IMR-90 (cell line): ENCODE measurements around the gene LDB1. TPM values are rescaled to one million over a fixed set of nuclear protein-coding genes. Genes with fewer than 3 reads are reported as not detected.

Experiments used
- ATAC-seq: fragments of 200-7000 bp; cut with Tn5 transposase; 2 replicates; pipeline ENCODE4 v1.9.1; 2020; ENCODE audit warnings: low read depth, mild to moderate bottlenecking, moderate library complexity
- BruUV-seq: library from RNA; stranded (reverse); fragments of 400-500 nt; replicated peaks from 2 replicates; lab custom pipeline; 2021; lab: Mats Ljungman, UMichigan
- CTCF ChIA-PET: fragments of 300-600 bp; formaldehyde crosslinking; extraction: SDS; loops from one replicate; lab custom pipeline; 2021; ENCODE audit warnings: antibody characterized with exemption; lab: Yijun Ruan, JAX
- POLR2A ChIA-PET: fragments of 300-600 bp; sonication (Branson Sonifier 250); formaldehyde crosslinking; loops from one replicate; lab custom pipeline; 2022; ENCODE audit warnings: antibody characterized with exemption; ENCODE audit not compliant: unreplicated experiment; lab: Charles Lee
- DNase-seq: peaks from one replicate; pipeline ENCODE4 v3.0.0; 2013
- H2AFZ ChIP-seq: replicated peaks from 2 replicates; pipeline ENCODE3; 2013; ENCODE audit warnings: low read length, mild to moderate bottlenecking; ENCODE audit not compliant: poor library complexity
- H2AK5ac ChIP-seq: 2 replicates; pipeline ENCODE4 v1.6.1; 2013; ENCODE audit warnings: low read depth, low read length, inconsistent platforms
- H2AK9ac ChIP-seq: replicated peaks from 2 replicates; pipeline ENCODE3; 2013; ENCODE audit warnings: mild to moderate bottlenecking, low read depth, low read length, moderate library complexity; ENCODE audit not compliant: poor library complexity
- H2BK120ac ChIP-seq: 2 replicates; pipeline ENCODE4 v1.6.1; 2013; ENCODE audit warnings: low read depth, low read length, inconsistent platforms
- H2BK15ac ChIP-seq: 3 replicates; pipeline ENCODE4 v1.6.1; 2013; ENCODE audit warnings: low read depth, low read length, inconsistent platforms
- H2BK20ac ChIP-seq: 2 replicates; pipeline ENCODE4 v1.6.1; 2013; ENCODE audit warnings: low read depth, mild to moderate bottlenecking, inconsistent platforms, low read length, moderate library complexity
- H2BK5ac ChIP-seq: 2 replicates; pipeline ENCODE4 v1.6.1; 2013; ENCODE audit warnings: mild to moderate bottlenecking, low read depth, low read length, inconsistent platforms; ENCODE audit not compliant: poor library complexity, severe bottlenecking
- H3K14ac ChIP-seq: replicated peaks from 2 replicates; pipeline ENCODE4 v1.6.1; 2013; ENCODE audit warnings: low read depth, low read length, inconsistent platforms
- H3K18ac ChIP-seq: 2 replicates; pipeline ENCODE4 v1.6.1; 2013; ENCODE audit warnings: low read depth, low read length, control low read depth
- H3K23ac ChIP-seq: 2 replicates; pipeline ENCODE4 v1.6.1; 2013; ENCODE audit warnings: low read depth, low read length, inconsistent platforms
- H3K27ac ChIP-seq: 2 replicates; pipeline ENCODE4 v1.5.1; 2013; ENCODE audit warnings: mild to moderate bottlenecking, control low read depth, low read length; ENCODE audit not compliant: insufficient read depth
- H3K27me3 ChIP-seq: 2 replicates; pipeline ENCODE4 v1.6.1; 2013; ENCODE audit warnings: low read length; ENCODE audit not compliant: control insufficient read depth, insufficient read depth
- H3K36me3 ChIP-seq: 2 replicates; pipeline ENCODE4 v1.6.1; 2013; ENCODE audit warnings: low read length, mixed read lengths; ENCODE audit not compliant: control insufficient read depth, insufficient read depth
- H3K4ac ChIP-seq: 2 replicates; pipeline ENCODE4 v1.6.1; 2013; ENCODE audit warnings: low read depth, low read length, inconsistent platforms
- H3K4me1 ChIP-seq: 2 replicates; pipeline ENCODE4 v1.6.1; 2013; ENCODE audit warnings: low read length, mixed read lengths; ENCODE audit not compliant: control insufficient read depth, insufficient read depth
- H3K4me2 ChIP-seq: 2 replicates; pipeline ENCODE4 v1.6.1; 2013; ENCODE audit warnings: low read depth, mild to moderate bottlenecking, control low read depth, low read length, moderate library complexity
- H3K4me3 ChIP-seq: 2 replicates; pipeline ENCODE4 v1.5.1; 2013; ENCODE audit warnings: low read depth, mild to moderate bottlenecking, control low read depth, low read length, moderate library complexity; ENCODE audit not compliant: insufficient read depth
- H3K56ac ChIP-seq: 2 replicates; pipeline ENCODE4 v1.6.1; 2013; ENCODE audit warnings: low read length, inconsistent platforms; ENCODE audit not compliant: insufficient read depth; ENCODE audit errors: extremely low read depth
- H3K79me1 ChIP-seq, 2 experiments: 2 replicates each; pipeline ENCODE4 v1.6.1; 2013; ENCODE audit warnings: low read length in 2 of 2, inconsistent platforms in 1 of 2, low read depth in 1 of 2
- H3K9ac ChIP-seq: 2 replicates; pipeline ENCODE4 v1.6.1; 2013; ENCODE audit warnings: low read depth, low read length, control low read depth
- H3K9me1 ChIP-seq: 2 replicates; pipeline ENCODE4 v1.6.1; 2013; ENCODE audit warnings: low read length, inconsistent platforms; ENCODE audit not compliant: insufficient read depth
- H3K9me3 ChIP-seq: 2 replicates; pipeline ENCODE4 v1.6.1; 2013; ENCODE audit warnings: low read length; ENCODE audit not compliant: control insufficient read depth, insufficient read depth
- H4K20me1 ChIP-seq: 2 replicates; pipeline ENCODE4 v1.6.1; 2013; ENCODE audit warnings: low read length, inconsistent platforms; ENCODE audit not compliant: insufficient read depth
- H4K5ac ChIP-seq: 2 replicates; pipeline ENCODE4 v1.6.1; 2013; ENCODE audit warnings: mild to moderate bottlenecking, low read depth, low read length, control low read depth
- H4K8ac ChIP-seq, 2 experiments: 2 replicates each; pipeline ENCODE4 v1.6.1; 2013; ENCODE audit warnings: low read depth in 2 of 2, low read length in 2 of 2, control low read depth in 1 of 2, inconsistent platforms in 1 of 2
- H4K91ac ChIP-seq: 2 replicates; pipeline ENCODE4 v1.6.1; 2013; ENCODE audit warnings: low read depth, low read length, inconsistent platforms; ENCODE audit not compliant: insufficient read depth
- BHLHE40 ChIP-seq: fragments of 150-350 bp; IDR thresholded peaks from 2 replicates; pipeline ENCODE4 v1.6.1; 2016; ENCODE audit warnings: mild to moderate bottlenecking, low read depth, low read length
- CEBPB ChIP-seq: IDR thresholded peaks from 2 replicates; pipeline ENCODE4 v1.6.1; 2012; ENCODE audit warnings: low read depth, low read length, improper control_type of control experiment
- CHD1 ChIP-seq: IDR thresholded peaks from 2 replicates; pipeline ENCODE4 v1.6.1; 2012; ENCODE audit warnings: low read depth, low read length, improper control_type of control experiment
- CTCF ChIP-seq: conservative IDR thresholded peaks from 2 replicates; pipeline ENCODE4 v1.5.1; 2012; ENCODE audit warnings: mild to moderate bottlenecking, low read depth, low read length, improper control_type of control experiment
- MAFK ChIP-seq: IDR thresholded peaks from 2 replicates; pipeline ENCODE4 v1.6.1; 2012; ENCODE audit warnings: low read depth, low read length, improper control_type of control experiment
- MAZ ChIP-seq: IDR thresholded peaks from 2 replicates; pipeline ENCODE4 v1.6.1; 2012; ENCODE audit warnings: low read depth, mild to moderate bottlenecking, low read length, improper control_type of control experiment, moderate library complexity, borderline replicate concordance
- NFE2L2 ChIP-seq: fragments of 150-350 bp; IDR thresholded peaks from 2 replicates; pipeline ENCODE4 v1.6.1; 2016; ENCODE audit warnings: low read depth, mild to moderate bottlenecking, low read length
- POLR2A ChIP-seq: IDR thresholded peaks from 2 replicates; pipeline ENCODE4 v1.6.1; 2012; ENCODE audit warnings: mild to moderate bottlenecking, low read depth, low read length
- RAD21 ChIP-seq: IDR thresholded peaks from 2 replicates; pipeline ENCODE4 v1.6.1; 2012; ENCODE audit warnings: low read length, improper control_type of control experiment
- RCOR1 ChIP-seq: IDR thresholded peaks from 2 replicates; pipeline ENCODE4 v1.6.1; 2012; ENCODE audit warnings: mild to moderate bottlenecking, low read length, improper control_type of control experiment; ENCODE audit not compliant: insufficient replicate concordance
- RFX5 ChIP-seq: IDR thresholded peaks from 2 replicates; pipeline ENCODE4 v1.8.0; 2012; ENCODE audit warnings: low read depth, mild to moderate bottlenecking, low read length, moderate library complexity
- WGBS, 2 experiments: methylation state at CpG; one replicate each; pipeline versions ENCODE4 v1.1.5 to v1.1.7; 2013; ENCODE audit warnings: missing lambda C conversion rate in 2 of 2; ENCODE audit not compliant: insufficient read length in 1 of 2; ENCODE audit errors: extremely low coverage in 2 of 2; 5-methylcytosine and 5-hydroxymethylcytosine counted together
- dilution Hi-C: fragments of 300-500 bp; cut with HindIII; formaldehyde crosslinking; loops from one replicate; pipeline ENCODE4 v1.14.3; 2018; ENCODE audit warnings: low sequenced_read_pairs; ENCODE audit not compliant: unreplicated experiment
- in situ Hi-C: fragments of 300-500 bp; cut with MboI; formaldehyde crosslinking; loops from 3 replicates; pipeline ENCODE4 v1.14.3; 2019; ENCODE audit warnings: low sequenced_read_pairs, inconsistent platforms, mixed read lengths
- intact Hi-C: fragments of 100-400 bp; cut with micrococcal nuclease; formaldehyde crosslinking; loops from 2 replicates; pipeline ENCODE4 v1.10.0; 2022
- polyA plus RNA-seq, 3 experiments: library from polyadenylated mRNA; depleted of rRNA; stranded (reverse); fragments of >200 nt; gene quantifications; 2 replicates each; pipeline ENCODE4 v1.2.3, GENCODE V29; 2012; ENCODE audit warnings: low replicate concordance in 1 of 3
- total RNA-seq: library from RNA; depleted of rRNA; stranded (reverse); fragments of >200 nt; gene quantifications from 2 replicates; pipeline ENCODE4 v1.2.3, GENCODE V29; 2012
- TF ChIP-seq, protein P1 (sequence below): fragments of 150-350 bp; IDR thresholded peaks from 2 replicates; pipeline ENCODE4 v1.6.1; 2017; ENCODE audit warnings: mild to moderate bottlenecking, antibody characterized with exemption, low read length, low read depth
- TF ChIP-seq, protein P2 (sequence below): fragments of 150-350 bp; IDR thresholded peaks from 2 replicates; pipeline ENCODE4 v1.6.1; 2016; ENCODE audit warnings: low read depth, mild to moderate bottlenecking, low read length, moderate library complexity, borderline replicate concordance

The LDB1 gene
- total and polyA plus RNA-seq, 2 of the 4 experiments (the other 2 are of a cell fraction), result 47.9 to 92.4 TPM

DNA sequence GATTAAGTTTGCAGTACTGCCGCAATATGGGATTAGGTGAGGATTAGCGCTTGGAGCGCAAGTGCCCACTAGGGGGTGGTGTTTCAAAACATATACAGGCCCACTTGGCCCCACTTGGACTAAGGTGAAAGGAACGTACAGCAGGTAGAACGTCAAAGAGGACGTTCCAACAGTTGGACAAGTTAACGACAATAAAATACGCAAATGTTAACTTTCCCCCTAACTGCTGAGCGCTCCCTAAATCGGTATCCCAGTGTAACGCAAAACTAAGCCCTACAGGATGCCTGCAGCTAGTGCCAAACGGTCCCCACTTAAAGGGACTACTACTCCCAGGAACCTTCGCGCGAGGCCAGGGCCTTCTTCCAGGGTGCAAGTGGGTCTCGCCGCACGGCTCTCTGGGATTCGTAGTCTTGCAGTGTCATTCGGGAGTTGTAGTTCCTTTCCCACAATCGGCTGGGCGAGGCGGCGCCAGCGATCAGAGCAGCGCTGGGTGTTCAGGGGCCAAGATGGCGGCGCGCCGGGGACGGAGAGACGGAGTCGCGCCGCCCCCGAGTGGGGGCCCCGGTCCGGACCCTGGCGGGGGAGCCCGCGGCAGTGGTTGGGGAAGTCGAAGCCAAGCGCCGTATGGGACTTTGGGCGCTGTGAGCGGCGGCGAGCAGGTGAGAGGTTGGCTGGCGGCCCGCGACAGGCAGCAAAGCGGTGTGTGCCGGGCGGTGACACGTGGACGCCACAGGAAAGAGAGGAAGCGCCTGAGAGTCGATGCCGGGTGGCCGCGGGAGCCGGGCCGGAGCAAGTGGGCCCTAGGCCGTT is 12.6 kb upstream of the LDB1 start, which contains the start of gene PPRC1:
Gene PPRC1 (plus strand): TSS at position 478 of the 810 bp plus-strand sequence. CDS start 29 bp downstream, at position 507.
- H3K27ac ChIP-seq, result peak within 1 kb of the TSS; percentile 96
- peaks cover 17% of the 10 kb centered on the region for H3K9me1 ChIP-seq
- in situ Hi-C loops (no loop called here), dilution Hi-C loops (no loop called here), intact Hi-C loops (loop anchor here (1.0 kb wide), 1 partner anchor 37 kb away; no protein-coding TSS in a partner anchor)
- WGBS, 2 experiments, result 1% methylated on average over 32 of the region's 64 CpGs; no CpG with 5 or more reads in 1 of the 2 experiments
- peak within 1 kb of the TSS; percentile 97 for H2AK5ac ChIP-seq
- H2BK20ac ChIP-seq, result peak within 1 kb of the TSS; percentile 85
- H2BK5ac ChIP-seq, result peak within 1 kb of the TSS; percentile 82
- peak within 1 kb of the TSS; percentile 99 for H3K4me2 ChIP-seq
- BruUV-seq, result no TSS peak
- H3K18ac ChIP-seq, result peak within 1 kb of the TSS; percentile 59; the same call in 1 of the 2 replicates
- peak within 1 kb of the TSS; percentile 22 for H4K5ac ChIP-seq
- ChIA-PET CTCF (interaction anchor here (0.6 to 2.1 kb wide), 2 partner anchors 11 to 321 kb away, joined by 3 to 10 read pairs; no protein-coding TSS in a partner anchor), POLR2A (no interaction called here)
- peaks cover 10% of the 10 kb centered on the region for H3K4me1 ChIP-seq
- DNase-seq (peak; percentile 99), ATAC-seq (peak; percentile 90)
- H3K9me3 ChIP-seq, result no peaks in the 10 kb centered on the region
- peaks cover 0 to 40% of the 10 kb centered on the region in 2 experiments; a peak in 2 of 4 replicates for H3K79me1 ChIP-seq
- peak within 1 kb of the TSS; percentile 77; the same call in 1 of the 3 replicates for H2BK15ac ChIP-seq
- peak within 1 kb of the TSS; percentile 91 for H3K4ac ChIP-seq
- H2BK120ac ChIP-seq, result peak within 1 kb of the TSS; percentile 67
- peak within 1 kb of the TSS; percentile 97 for H3K9ac ChIP-seq
- peak within 1 kb of the TSS; percentile 97 for H4K91ac ChIP-seq
- peaks cover 3% of the 10 kb centered on the region for H3K36me3 ChIP-seq
- H3K27me3 ChIP-seq, result no peaks in the 10 kb centered on the region
- H4K20me1 ChIP-seq, result peaks cover 44% of the 10 kb centered on the region
- H2AK9ac ChIP-seq, result peak within 1 kb of the TSS; percentile 100
- peak within 1 kb of the TSS; percentile 98 for H3K14ac ChIP-seq
- peak within 1 kb of the TSS; percentile 91 for H2AFZ ChIP-seq
- peak within 1 kb of the TSS; percentile 97 for H3K56ac ChIP-seq
- H3K23ac ChIP-seq, result peak within 1 kb of the TSS; percentile 92
- H3K4me3 ChIP-seq, result peak within 1 kb of the TSS; percentile 61
- H4K8ac ChIP-seq, result peak within 1 kb of the TSS; percentile 84 to 89
- no peak for TF ChIP-seq CHD1
- TF ChIP-seq CEBPB, result peak; percentile 25; the same call in 1 of the 2 replicates
- TF ChIP-seq NFE2L2, result 0 out of 2 replicates have a peak, but pooled peaks have one; percentile 6
- TF ChIP-seq, protein P1, sequence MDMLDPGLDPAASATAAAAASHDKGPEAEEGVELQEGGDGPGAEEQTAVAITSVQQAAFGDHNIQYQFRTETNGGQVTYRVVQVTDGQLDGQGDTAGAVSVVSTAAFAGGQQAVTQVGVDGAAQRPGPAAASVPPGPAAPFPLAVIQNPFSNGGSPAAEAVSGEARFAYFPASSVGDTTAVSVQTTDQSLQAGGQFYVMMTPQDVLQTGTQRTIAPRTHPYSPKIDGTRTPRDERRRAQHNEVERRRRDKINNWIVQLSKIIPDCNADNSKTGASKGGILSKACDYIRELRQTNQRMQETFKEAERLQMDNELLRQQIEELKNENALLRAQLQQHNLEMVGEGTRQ, result no peak
- TF ChIP-seq MAZ, result peak; percentile 36; the same call in 1 of the 2 replicates
- TF ChIP-seq RAD21, result peak; percentile 55
- no peak for TF ChIP-seq BHLHE40
- TF ChIP-seq, protein P2, sequence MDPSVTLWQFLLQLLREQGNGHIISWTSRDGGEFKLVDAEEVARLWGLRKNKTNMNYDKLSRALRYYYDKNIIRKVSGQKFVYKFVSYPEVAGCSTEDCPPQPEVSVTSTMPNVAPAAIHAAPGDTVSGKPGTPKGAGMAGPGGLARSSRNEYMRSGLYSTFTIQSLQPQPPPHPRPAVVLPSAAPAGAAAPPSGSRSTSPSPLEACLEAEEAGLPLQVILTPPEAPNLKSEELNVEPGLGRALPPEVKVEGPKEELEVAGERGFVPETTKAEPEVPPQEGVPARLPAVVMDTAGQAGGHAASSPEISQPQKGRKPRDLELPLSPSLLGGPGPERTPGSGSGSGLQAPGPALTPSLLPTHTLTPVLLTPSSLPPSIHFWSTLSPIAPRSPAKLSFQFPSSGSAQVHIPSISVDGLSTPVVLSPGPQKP, result no peak
- peak; percentile 80 for TF ChIP-seq CTCF
- peak; percentile 95 for TF ChIP-seq POLR2A
- peak; percentile 34 for TF ChIP-seq RCOR1
- TF ChIP-seq RFX5, result no peak
- no peak for TF ChIP-seq MAFK
